B cell (primary cell): ENCODE measurements around the gene BTRC. TPM values are rescaled to one million over a fixed set of nuclear protein-coding genes. Genes with fewer than 3 reads are reported as not detected.

ENCODE experiments used
- ATAC-seq: fragments of 200-7000 bp; cut with Tn5 transposase; one replicate; pipeline ENCODE4 v1.10.0; 2021; ENCODE audit warnings: low read depth, mild to moderate bottlenecking, moderate number of reproducible peaks, moderate library complexity
- CTCF ChIA-PET: fragments of 350-600 bp; sonication (Branson Sonifier 250); formaldehyde crosslinking; loops from one replicate; lab custom pipeline; 2021; ENCODE audit warnings: antibody characterized with exemption, inconsistent platforms; lab: Charles Lee
- POLR2A ChIA-PET: fragments of 350-600 bp; sonication (Branson Sonifier 250); formaldehyde crosslinking; loops from one replicate; lab custom pipeline; 2021; ENCODE audit warnings: antibody characterized with exemption; lab: Charles Lee
- DNase-seq: peaks from one replicate; pipeline ENCODE4 v3.0.0; 2013
- H2AFZ ChIP-seq: 2 replicates; pipeline ENCODE4 v1.6.1; 2012; ENCODE audit warnings: mild to moderate bottlenecking, low read depth, low read length; ENCODE audit not compliant: insufficient read depth, poor library complexity, severe bottlenecking
- H3K27ac ChIP-seq, 2 donors: 1 replicate in 1 of 2; 2 replicates in 1 of 2; pipeline ENCODE4 v1.5.1; 2012 to 2013; ENCODE audit warnings: low read length in 2 of 2, mild to moderate bottlenecking in 2 of 2, moderate library complexity in 1 of 2
- H3K27me3 ChIP-seq, 4 experiments: fragments of 200-600 bp in 1 of 4; sonication (generic) in 1 of 4; replicated peaks in 1 of 4; 1 replicate in 2 of 4; 2 replicates in 2 of 4; pipeline versions ENCODE4 v1.6.1 to v1.7.0; 2013 to 2016; ENCODE audit warnings: low read length in 3 of 4, mild to moderate bottlenecking in 2 of 4, mixed read lengths in 1 of 4, moderate library complexity in 1 of 4; ENCODE audit not compliant: insufficient read depth in 4 of 4, control insufficient read depth in 3 of 4; ENCODE audit errors: control extremely low read depth in 1 of 4
- H3K36me3 ChIP-seq, 2 experiments: replicated peaks in 1 of 2; 1 replicate in 1 of 2; 2 replicates in 1 of 2; pipeline versions ENCODE4 v1.6.1 to v1.7.1; 2013; ENCODE audit warnings: low read length in 1 of 2; ENCODE audit not compliant: insufficient read depth in 2 of 2, control insufficient read depth in 1 of 2; ENCODE audit errors: control extremely low read depth in 1 of 2, extremely low read depth in 1 of 2
- H3K4me1 ChIP-seq, 2 donors: fragments of 200-600 bp in 1 of 2; sonication (generic) in 1 of 2; 1 replicate in 1 of 2; 2 replicates in 1 of 2; pipeline versions ENCODE4 v1.5.1 to v1.6.1; 2013 to 2017; ENCODE audit warnings: low read length in 2 of 2; ENCODE audit not compliant: control insufficient read depth in 2 of 2, insufficient read depth in 2 of 2
- H3K4me2 ChIP-seq: replicated peaks from 2 replicates; pipeline ENCODE3; 2012; ENCODE audit warnings: mild to moderate bottlenecking, low read depth, low read length; ENCODE audit not compliant: poor library complexity, severe bottlenecking
- H3K4me3 ChIP-seq, 5 experiments: fragments of 200-600 bp in 1 of 5; sonication (generic) in 1 of 5; 1 replicate in 3 of 5; 2 replicates in 2 of 5; pipeline versions ENCODE4 v1.5.1 to v1.7.0; 2011 to 2016; ENCODE audit warnings: low read length in 4 of 5, mild to moderate bottlenecking in 4 of 5, low read depth in 2 of 5, control low read depth in 1 of 5, moderate library complexity in 1 of 5; ENCODE audit not compliant: insufficient read depth in 1 of 5; ENCODE audit errors: control extremely low read depth in 1 of 5, extremely low read depth in 1 of 5
- H3K79me2 ChIP-seq: fragments of 200-600 bp; sonication (generic); one replicate; pipeline ENCODE4 v1.6.0; 2016; ENCODE audit warnings: low read length; ENCODE audit not compliant: control insufficient read depth, insufficient read depth
- H3K9ac ChIP-seq: fragments of 200-600 bp; sonication (generic); 2 replicates; pipeline ENCODE4 v1.6.1; 2017; ENCODE audit warnings: mild to moderate bottlenecking, low read length, moderate library complexity
- H3K9me3 ChIP-seq, 3 donors: one replicate each; pipeline versions ENCODE4 v1.6.1 to v1.7.1; 2013; ENCODE audit warnings: low read length in 2 of 3; ENCODE audit not compliant: control insufficient read depth in 2 of 3, insufficient read depth in 1 of 3; ENCODE audit errors: control extremely low read depth in 1 of 3
- H4K20me1 ChIP-seq: 2 replicates; pipeline ENCODE4 v1.6.0; 2012; ENCODE audit warnings: mild to moderate bottlenecking, low read length; ENCODE audit not compliant: insufficient read depth, control insufficient read depth, poor library complexity, severe bottlenecking
- H3K27ac Mint-ChIP-seq: one replicate; pipeline ENCODE4 v1.8.0; 2021; ENCODE audit warnings: mixed read lengths
- H3K27me3 Mint-ChIP-seq: one replicate; pipeline ENCODE4 v1.8.0; 2021; ENCODE audit warnings: mixed read lengths
- H3K4me1 Mint-ChIP-seq: one replicate; pipeline ENCODE4 v1.8.0; 2021; ENCODE audit warnings: mixed read lengths
- H3K4me3 Mint-ChIP-seq: one replicate; pipeline ENCODE4 v1.8.0; 2021; ENCODE audit warnings: mixed read lengths
- H3K9me3 Mint-ChIP-seq: one replicate; pipeline ENCODE4 v1.8.0; 2022; ENCODE audit warnings: mixed read lengths; ENCODE audit not compliant: insufficient read depth
- EZH2 ChIP-seq: IDR thresholded peaks from 2 replicates; pipeline ENCODE4 v1.6.1; 2012; ENCODE audit warnings: borderline replicate concordance, low read depth, mild to moderate bottlenecking, moderate library complexity, low read length; ENCODE audit not compliant: insufficient read depth, poor library complexity, severe bottlenecking
- WGBS: methylation state at CpG from one replicate; pipeline ENCODE4 v1.1.5; 2013; ENCODE audit warnings: missing lambda C conversion rate; ENCODE audit not compliant: insufficient coverage; 5-methylcytosine and 5-hydroxymethylcytosine counted together
- intact Hi-C: fragments of 100-400 bp; cut with micrococcal nuclease; formaldehyde crosslinking; loops from one replicate; pipeline ENCODE4 v1.10.0; 2022
- polyA plus RNA-seq: library from polyadenylated mRNA; depleted of rRNA; stranded (reverse); fragments of >200 nt; gene quantifications from 2 replicates; pipeline ENCODE4 v1.2.3, GENCODE V29; 2012
- total RNA-seq, 2 donors: library from RNA; stranded (reverse); fragments of 120-200 nt in 1 of 2; gene quantifications; 1 replicate in 1 of 2; 2 replicates in 1 of 2; pipeline versions ENCODE4 v1.2.3 to v1.2.4, GENCODE V29; 2013 to 2022
- TF ChIP-seq, protein P1 (sequence below): fragments of 200-600 bp; IDR thresholded peaks from one replicate; pipeline ENCODE4 v1.8.0; 2022; ENCODE audit warnings: antibody characterized with exemption, mild to moderate bottlenecking

BTRC gene
- total and polyA plus RNA-seq, 2 donors (not counting 1 experiment from before 2014, with no cell fraction given) = 4.3 to 21.9 TPM

DNA sequence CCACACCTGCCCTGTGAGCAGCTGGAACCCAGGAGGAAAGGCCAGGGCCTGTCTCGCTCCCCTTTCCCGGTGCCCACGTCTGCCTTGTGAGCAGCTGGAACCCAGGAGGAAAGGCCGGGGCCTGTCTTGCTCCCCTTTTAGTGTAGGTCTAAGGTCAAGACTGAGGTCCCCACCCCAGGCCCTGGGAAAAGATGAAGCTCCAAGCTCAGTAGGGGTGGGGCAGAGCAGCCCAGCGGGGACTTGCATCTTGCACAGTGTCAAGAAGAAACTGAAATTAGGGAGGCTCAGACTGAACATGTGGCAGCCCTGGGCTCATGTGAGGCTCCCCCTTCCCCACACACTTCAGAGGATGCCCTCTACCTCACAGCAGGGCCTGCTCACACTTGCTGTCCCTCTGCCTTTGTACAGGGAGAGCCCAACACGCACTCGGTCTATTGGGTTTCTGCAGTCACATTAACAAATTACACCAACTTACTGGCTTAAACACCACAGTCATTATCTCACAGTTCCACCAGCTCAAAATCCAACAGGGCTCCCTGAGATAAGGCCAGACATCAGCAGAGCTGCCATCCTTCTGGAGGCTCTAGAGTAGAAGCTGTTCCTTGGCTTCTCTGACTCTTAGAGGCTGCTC is 221.7 kb downstream of the BTRC start:
- H3K9ac ChIP-seq = no peak overlapping the region
- intact Hi-C loops = no loop called here
- peaks cover 1 to 3% of the 10 kb centered on the region in 2 donors for H3K4me1 ChIP-seq
- H3K4me2 ChIP-seq = no peak overlapping the region
- H3K9me3 Mint-ChIP-seq = no peaks in the 10 kb centered on the region
- POLR2A ChIA-PET = interaction anchor here (0.6 to 0.7 kb wide), 2 partner anchors 39 to 539 kb away, joined by 3 to 10 read pairs; no protein-coding TSS in a partner anchor
- TF ChIP-seq, protein P1, sequence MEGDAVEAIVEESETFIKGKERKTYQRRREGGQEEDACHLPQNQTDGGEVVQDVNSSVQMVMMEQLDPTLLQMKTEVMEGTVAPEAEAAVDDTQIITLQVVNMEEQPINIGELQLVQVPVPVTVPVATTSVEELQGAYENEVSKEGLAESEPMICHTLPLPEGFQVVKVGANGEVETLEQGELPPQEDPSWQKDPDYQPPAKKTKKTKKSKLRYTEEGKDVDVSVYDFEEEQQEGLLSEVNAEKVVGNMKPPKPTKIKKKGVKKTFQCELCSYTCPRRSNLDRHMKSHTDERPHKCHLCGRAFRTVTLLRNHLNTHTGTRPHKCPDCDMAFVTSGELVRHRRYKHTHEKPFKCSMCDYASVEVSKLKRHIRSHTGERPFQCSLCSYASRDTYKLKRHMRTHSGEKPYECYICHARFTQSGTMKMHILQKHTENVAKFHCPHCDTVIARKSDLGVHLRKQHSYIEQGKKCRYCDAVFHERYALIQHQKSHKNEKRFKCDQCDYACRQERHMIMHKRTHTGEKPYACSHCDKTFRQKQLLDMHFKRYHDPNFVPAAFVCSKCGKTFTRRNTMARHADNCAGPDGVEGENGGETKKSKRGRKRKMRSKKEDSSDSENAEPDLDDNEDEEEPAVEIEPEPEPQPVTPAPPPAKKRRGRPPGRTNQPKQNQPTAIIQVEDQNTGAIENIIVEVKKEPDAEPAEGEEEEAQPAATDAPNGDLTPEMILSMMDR = no peak
- TF ChIP-seq EZH2 = no peak
- H3K9me3 ChIP-seq = peaks cover 0 to 9% (median 0%) of the 10 kb centered on the region in 3 donors
- CTCF ChIA-PET = interaction anchor here (0.7 to 1.3 kb wide), 3 partner anchors 33 to 1628 kb away, joined by 4 to 7 read pairs (median 6); no protein-coding TSS in a partner anchor
- peaks cover 0 to 18% of the 10 kb centered on the region in 2 experiments for H3K36me3 ChIP-seq
- H3K79me2 ChIP-seq = no peaks in the 10 kb centered on the region
- H3K4me1 Mint-ChIP-seq = no peaks in the 10 kb centered on the region
- no peak for DNase-seq
- H3K27ac ChIP-seq = no peak overlapping the region
- H3K4me3 Mint-ChIP-seq = no peak overlapping the region
- H3K27me3 ChIP-seq = no peaks in the 10 kb centered on the region
- H2AFZ ChIP-seq = no peak overlapping the region
- no peak overlapping the region for H3K4me3 ChIP-seq
- no peaks in the 10 kb centered on the region for H4K20me1 ChIP-seq
- 90% methylated on average over 7 of the region's 7 CpGs for WGBS
- H3K27me3 Mint-ChIP-seq = no peaks in the 10 kb centered on the region
- ATAC-seq = no peak
- no peak overlapping the region for H3K27ac Mint-ChIP-seq

DNA sequence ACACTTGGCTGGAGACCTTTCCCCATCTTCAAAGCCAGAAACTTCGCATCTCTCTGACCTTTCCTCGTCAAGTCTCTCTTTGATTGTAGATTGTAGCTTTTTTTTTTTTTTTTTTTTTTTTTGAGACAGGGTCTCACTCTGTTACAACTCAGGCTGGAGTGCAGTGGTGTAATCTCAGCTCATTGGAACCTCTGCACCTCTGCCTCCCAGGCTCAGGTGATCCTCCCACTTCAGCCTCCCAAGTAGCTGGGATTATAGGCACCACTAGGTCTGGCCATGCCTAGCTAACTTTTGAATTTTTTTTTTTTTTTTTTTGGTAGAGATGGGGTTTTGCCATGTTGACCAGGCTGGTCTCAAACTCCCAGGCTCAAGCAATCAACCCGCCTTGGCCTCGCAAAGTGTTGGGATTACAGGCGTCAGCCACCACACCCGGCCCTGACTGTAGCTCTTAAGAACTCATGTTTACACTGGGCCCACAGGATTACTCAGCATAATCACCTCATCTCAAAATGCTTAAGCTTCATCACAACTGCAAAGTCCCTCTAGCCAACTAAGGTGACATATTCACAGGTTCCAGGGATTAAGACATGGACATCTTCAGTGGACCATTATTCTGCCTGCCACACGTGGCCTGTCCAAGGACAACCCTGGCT is 222.4 kb downstream of the BTRC start:
- H3K36me3 ChIP-seq = peaks cover 0 to 18% of the 10 kb centered on the region in 2 experiments
- no peaks in the 10 kb centered on the region for H3K4me1 ChIP-seq
- H3K27ac Mint-ChIP-seq = no peak overlapping the region
- no peak overlapping the region for H3K27ac ChIP-seq
- no peak overlapping the region for H3K4me3 ChIP-seq
- H3K4me1 Mint-ChIP-seq = no peaks in the 10 kb centered on the region
- H3K4me3 Mint-ChIP-seq = no peak overlapping the region
- no peak overlapping the region for H2AFZ ChIP-seq
- POLR2A ChIA-PET = interaction anchor here (0.6 to 0.7 kb wide), 2 partner anchors 40 to 538 kb away, joined by 3 to 10 read pairs; no protein-coding TSS in a partner anchor
- intact Hi-C loops = no loop called here
- CTCF ChIA-PET = interaction anchor here (0.7 to 1.3 kb wide), 5 partner anchors 34 to 1628 kb away, joined by 3 to 7 read pairs (median 4); no protein-coding TSS in a partner anchor
- no peak overlapping the region for H3K4me2 ChIP-seq
- WGBS = 91% methylated on average over 5 of the region's 7 CpGs
- DNase-seq (no peak), ATAC-seq (no peak)
- no peaks in the 10 kb centered on the region for H3K9me3 Mint-ChIP-seq
- peaks cover 0 to 9% (median 0%) of the 10 kb centered on the region in 3 donors for H3K9me3 ChIP-seq
- H3K79me2 ChIP-seq = no peaks in the 10 kb centered on the region
- no peaks in the 10 kb centered on the region for H3K27me3 ChIP-seq
- no peak overlapping the region for H3K9ac ChIP-seq
- no peaks in the 10 kb centered on the region for H4K20me1 ChIP-seq
- no peak for TF ChIP-seq EZH2
- TF ChIP-seq, protein P1 = no peak
- H3K27me3 Mint-ChIP-seq = no peaks in the 10 kb centered on the region
